Upper lobe of right lung (tissue), 1 donor: Measurements from ENCODE around the gene TP53BP1. TPM values are rescaled to one million over a fixed set of nuclear protein-coding genes. Genes with fewer than 3 reads are reported as not detected.

Experiments
- ATAC-seq: fragments of 200-7000 bp; cut with Tn5 transposase; one replicate; pipeline ENCODE4 v1.9.1; 2020; ENCODE audit warnings: mild to moderate bottlenecking, moderate library complexity
- DNase-seq: peaks from one replicate; pipeline ENCODE4 v3.0.0-alpha.2; 2020
- H3K27ac ChIP-seq: fragments of 200-600 bp; one replicate; pipeline ENCODE4 v1.8.0; 2022
- H3K27me3 ChIP-seq: fragments of 200-600 bp; one replicate; pipeline ENCODE4 v1.8.0; 2022; ENCODE audit warnings: mild to moderate bottlenecking
- H3K36me3 ChIP-seq: fragments of 200-600 bp; one replicate; pipeline ENCODE4 v1.8.0; 2022
- H3K4me1 ChIP-seq: fragments of 200-600 bp; one replicate; pipeline ENCODE4 v1.8.0; 2022
- H3K4me3 ChIP-seq: fragments of 200-600 bp; one replicate; pipeline ENCODE4 v1.8.0; 2022; ENCODE audit warnings: mild to moderate bottlenecking
- H3K9me3 ChIP-seq: fragments of 200-600 bp; one replicate; pipeline ENCODE4 v1.8.0; 2022
- intact Hi-C: fragments of 100-400 bp; cut with DNase I; formaldehyde crosslinking; loops from one replicate; pipeline ENCODE4 v1.11.0; 2022
- total RNA-seq: library from RNA; stranded (reverse); fragmentation: NEBNext Ultra II Directional; extraction: Animal tissue kit (Norgen Biotek cat#: 25700); gene quantifications from one replicate; pipeline ENCODE4 v1.2.1, GENCODE V29; 2021
- TF ChIP-seq, protein P1 (sequence below): fragments of 200-600 bp; IDR thresholded peaks from one replicate; pipeline ENCODE4 v1.8.0; 2022; ENCODE audit warnings: antibody characterized with exemption
- donor health status: DM: no; HTN: yes; CAD: no; lungs with severe emphysema.

The TP53BP1 gene
- total RNA-seq, 1 donor from 2014 or later, result 27.6 TPM

- DNase-seq (no peak), ATAC-seq (no peak)
- Histone ChIP-seq H3K9me3 (no peaks in the 10 kb centered on the region), H3K27ac (no peak overlapping the region), H3K27me3 (no peaks in the 10 kb centered on the region), H3K36me3 (peaks cover 86% of the 10 kb centered on the region), H3K4me3 (no peak overlapping the region), H3K4me1 (no peaks in the 10 kb centered on the region)
- intact Hi-C loops, result no loop called here
- TF ChIP-seq, protein P1, sequence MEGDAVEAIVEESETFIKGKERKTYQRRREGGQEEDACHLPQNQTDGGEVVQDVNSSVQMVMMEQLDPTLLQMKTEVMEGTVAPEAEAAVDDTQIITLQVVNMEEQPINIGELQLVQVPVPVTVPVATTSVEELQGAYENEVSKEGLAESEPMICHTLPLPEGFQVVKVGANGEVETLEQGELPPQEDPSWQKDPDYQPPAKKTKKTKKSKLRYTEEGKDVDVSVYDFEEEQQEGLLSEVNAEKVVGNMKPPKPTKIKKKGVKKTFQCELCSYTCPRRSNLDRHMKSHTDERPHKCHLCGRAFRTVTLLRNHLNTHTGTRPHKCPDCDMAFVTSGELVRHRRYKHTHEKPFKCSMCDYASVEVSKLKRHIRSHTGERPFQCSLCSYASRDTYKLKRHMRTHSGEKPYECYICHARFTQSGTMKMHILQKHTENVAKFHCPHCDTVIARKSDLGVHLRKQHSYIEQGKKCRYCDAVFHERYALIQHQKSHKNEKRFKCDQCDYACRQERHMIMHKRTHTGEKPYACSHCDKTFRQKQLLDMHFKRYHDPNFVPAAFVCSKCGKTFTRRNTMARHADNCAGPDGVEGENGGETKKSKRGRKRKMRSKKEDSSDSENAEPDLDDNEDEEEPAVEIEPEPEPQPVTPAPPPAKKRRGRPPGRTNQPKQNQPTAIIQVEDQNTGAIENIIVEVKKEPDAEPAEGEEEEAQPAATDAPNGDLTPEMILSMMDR, result no peak
Observed at GRCh38 chr15:43473885-43474284, 19.1 kb downstream of the TP53BP1 start.

GRCh38 chr15:43471975-43472374 lies 21.0 kb downstream of the TP53BP1 start:
- H3K4me1 ChIP-seq, result no peaks in the 10 kb centered on the region
- DNase-seq, result no peak
- intact Hi-C loops, result no loop called here
- no peak for ATAC-seq
- H3K27ac ChIP-seq, result no peak overlapping the region
- no peaks in the 10 kb centered on the region for H3K27me3 ChIP-seq
- peaks cover 85% of the 10 kb centered on the region for H3K36me3 ChIP-seq
- H3K4me3 ChIP-seq, result no peak overlapping the region
- TF ChIP-seq, protein P1, result no peak
- H3K9me3 ChIP-seq, result no peaks in the 10 kb centered on the region

DNA sequence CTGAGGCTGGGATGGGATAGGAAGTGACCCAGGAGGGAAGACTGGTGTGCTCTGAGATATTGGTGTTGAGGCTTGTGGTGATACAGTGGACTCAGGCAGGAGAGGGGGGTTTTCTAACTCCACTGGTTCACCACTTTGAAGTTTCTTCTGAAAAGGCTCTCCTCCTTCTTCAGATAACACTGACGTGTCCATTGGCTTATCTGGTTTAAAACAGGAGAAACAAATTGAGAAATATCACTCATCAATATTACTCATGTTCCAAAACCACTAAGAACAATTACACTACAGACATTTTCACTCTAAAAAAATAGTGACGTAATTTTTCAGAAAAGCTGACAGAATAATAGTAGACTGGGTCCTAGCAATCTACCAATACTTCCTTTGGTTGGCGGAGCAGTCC lies 23.1 kb downstream of the TP53BP1 start:
- intact Hi-C loops, result no loop called here
- Histone ChIP-seq H3K36me3 (peaks cover 74% of the 10 kb centered on the region), H3K4me3 (no peak overlapping the region), H3K4me1 (no peaks in the 10 kb centered on the region), H3K27ac (no peak overlapping the region), H3K9me3 (no peaks in the 10 kb centered on the region), H3K27me3 (no peaks in the 10 kb centered on the region)
- ATAC-seq (no peak), DNase-seq (no peak)
- TF ChIP-seq, protein P1, result no peak

DNA sequence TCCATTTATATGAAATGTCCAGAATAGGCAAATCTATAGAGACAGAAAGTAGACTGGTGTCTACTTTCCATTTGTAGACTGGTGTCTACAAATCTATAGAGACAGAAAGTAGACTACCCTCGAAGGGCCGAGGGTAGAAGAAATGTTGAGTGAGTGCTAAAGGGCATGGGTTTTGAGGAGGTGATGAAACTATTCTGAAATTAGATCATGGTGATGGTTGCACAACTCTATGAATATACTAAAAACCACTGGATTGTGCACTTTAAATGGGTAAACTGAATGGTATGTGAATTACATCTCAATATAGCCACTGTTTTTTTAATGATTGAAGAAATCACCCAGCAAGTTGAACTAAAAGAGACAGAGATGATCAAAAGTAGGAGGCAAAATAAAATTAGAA lies 27.9 kb downstream of the TP53BP1 start:
- Histone ChIP-seq H3K4me3 (no peak overlapping the region), H3K9me3 (no peaks in the 10 kb centered on the region), H3K36me3 (peaks cover 45% of the 10 kb centered on the region), H3K27ac (no peak overlapping the region), H3K4me1 (no peaks in the 10 kb centered on the region), H3K27me3 (no peaks in the 10 kb centered on the region)
- intact Hi-C loops, result no loop called here
- TF ChIP-seq, protein P1, result no peak
- DNase-seq (no peak), ATAC-seq (peak; percentile 51)

DNA sequence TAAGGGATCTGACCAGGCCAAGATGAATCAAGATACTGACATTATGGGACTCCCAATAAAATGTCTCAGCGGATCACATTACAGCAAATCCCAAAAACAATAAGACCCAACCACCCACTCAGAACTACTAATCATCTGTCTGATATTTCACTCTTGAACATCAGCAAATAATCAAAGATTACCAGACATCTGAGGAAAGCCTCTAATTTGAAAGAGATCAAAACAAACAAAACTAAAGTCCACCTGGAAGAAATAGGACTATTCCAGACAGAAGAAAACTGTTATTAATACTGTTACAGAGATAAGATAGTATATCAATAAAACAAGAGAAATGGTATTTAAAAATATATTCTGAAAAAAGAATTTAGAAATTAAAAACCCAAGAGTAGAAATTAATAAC lies 29.0 kb downstream of the TP53BP1 start:
- no peaks in the 10 kb centered on the region for H3K4me1 ChIP-seq
- no peak overlapping the region for H3K4me3 ChIP-seq
- TF ChIP-seq, protein P1, result no peak
- intact Hi-C loops, result no loop called here
- no peak overlapping the region for H3K27ac ChIP-seq
- no peaks in the 10 kb centered on the region for H3K27me3 ChIP-seq
- peaks cover 43% of the 10 kb centered on the region for H3K36me3 ChIP-seq
- DNase-seq (no peak), ATAC-seq (no peak)
- H3K9me3 ChIP-seq, result no peaks in the 10 kb centered on the region

DNA sequence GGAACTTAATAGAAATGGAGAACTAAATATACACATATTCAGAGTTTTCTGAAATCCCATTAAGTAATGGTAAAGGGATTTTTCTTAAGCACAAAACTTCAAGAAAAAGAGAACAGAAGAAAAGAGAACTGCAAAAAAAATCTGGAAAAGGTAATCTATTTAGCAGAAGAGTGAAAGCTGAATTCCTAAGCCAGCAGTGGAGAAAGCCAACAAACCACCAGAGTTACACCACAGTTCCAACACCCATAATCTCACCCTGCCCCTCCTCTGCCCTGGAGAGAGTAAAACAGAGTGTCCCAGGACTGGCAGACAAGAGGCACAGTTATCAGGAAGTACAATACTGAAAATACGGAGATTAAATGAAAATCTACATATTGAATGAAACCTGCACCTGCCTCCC lies 29.4 kb downstream of the TP53BP1 start:
- Histone ChIP-seq H3K4me3 (no peak overlapping the region), H3K27ac (no peak overlapping the region), H3K4me1 (no peaks in the 10 kb centered on the region), H3K9me3 (no peaks in the 10 kb centered on the region), H3K36me3 (peaks cover 41% of the 10 kb centered on the region), H3K27me3 (no peaks in the 10 kb centered on the region)
- intact Hi-C loops, result no loop called here
- ATAC-seq, result peak; percentile 82
- TF ChIP-seq, protein P1, result no peak
- no peak for DNase-seq
